Measurements from ENCODE around the gene GATAD2A. TPM values are rescaled to one million over a fixed set of nuclear protein-coding genes. Genes with fewer than 3 reads are reported as not detected.
"Not testable (repeated sequence)": the region's sequence is repeated elsewhere in the genome, so short reads cannot be mapped to it uniquely, and the experiment has no call there.

GATAD2A gene
- polyA plus RNA-seq, 4 donors: 25.9 to 49.1 (median 33.0) TPM

DNA sequence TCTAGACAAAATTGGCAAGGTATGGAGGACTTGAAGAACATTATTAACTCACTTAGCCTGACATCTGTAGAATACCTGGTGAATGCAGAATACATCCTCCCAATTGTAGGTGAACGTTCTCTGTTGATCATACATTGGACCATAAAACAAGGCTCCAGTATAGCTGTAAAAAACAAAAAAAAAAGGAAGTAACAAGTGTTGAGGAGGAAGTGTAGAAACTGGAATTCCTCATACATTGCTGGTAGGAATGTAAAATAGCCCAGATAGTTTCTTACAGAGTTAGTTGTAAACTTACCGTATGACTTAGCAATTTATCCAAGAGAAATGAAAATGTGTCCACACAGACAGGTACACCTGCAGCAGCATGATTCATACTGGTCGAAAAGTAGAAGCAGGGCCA is 65.1 kb downstream of the GATAD2A start:
- H3K27ac ChIP-seq (ENCODE audit: low read depth in 1 of 3, low read length in 2 of 3): no peak overlapping the region
- no peaks in the 10 kb centered on the region for H3K4me1 ChIP-seq (ENCODE audit: control insufficient read depth in 3 of 3, insufficient read depth in 2 of 3, low read depth in 1 of 3, low read length in 2 of 3)
- peaks cover 1 to 37% of the 10 kb centered on the region in 2 donors for H3K9me3 ChIP-seq (ENCODE audit: control insufficient read depth in 2 of 2, insufficient read depth in 1 of 2, low read depth in 1 of 2, low read length in 1 of 2)
- no peak overlapping the region for H3K4me3 ChIP-seq (ENCODE audit: low read depth in 1 of 3, low read length in 3 of 3)
- FAIRE-seq (no peak), DNase-seq (no peak)
- WGBS, 3 donors: 88 to 89% (median 89%) methylated on average over 3 of the region's 3 CpGs
- H3K36me3 ChIP-seq (ENCODE audit: control insufficient read depth in 3 of 3, insufficient read depth in 2 of 3, low read depth in 1 of 3, low read length in 3 of 3): peaks cover 0 to 50% (median 23%) of the 10 kb centered on the region in 3 donors
- H3K27me3 ChIP-seq (ENCODE audit: control insufficient read depth in 3 of 3, insufficient read depth in 3 of 3, low read length in 3 of 3): no peaks in the 10 kb centered on the region

DNA sequence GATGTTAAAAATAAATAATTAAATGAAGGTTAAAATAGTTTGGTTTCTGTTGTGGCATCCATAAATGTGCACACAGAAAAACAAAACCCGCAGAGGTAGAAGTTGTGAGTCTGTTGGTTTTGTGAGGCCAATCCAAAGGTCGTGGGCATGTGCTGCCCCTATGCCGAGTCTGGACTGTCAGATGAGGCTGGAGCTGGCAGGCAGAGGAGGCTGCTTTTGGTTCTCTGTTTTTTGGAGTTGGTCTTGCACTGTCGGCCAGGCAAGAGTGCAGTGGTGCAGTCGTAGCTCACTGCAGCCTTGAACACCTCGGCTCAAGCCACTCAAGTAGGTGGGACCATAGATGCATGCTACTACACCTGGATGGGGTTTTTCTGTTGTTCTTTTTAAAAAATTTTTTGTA is 66.2 kb downstream of the GATAD2A start:
- no peak for DNase-seq
- Histone ChIP-seq H3K27me3 (ENCODE audit: control insufficient read depth in 3 of 3, insufficient read depth in 3 of 3, low read length in 3 of 3) (no peaks in the 10 kb centered on the region), H3K4me1 (ENCODE audit: control insufficient read depth in 3 of 3, insufficient read depth in 2 of 3, low read depth in 1 of 3, low read length in 2 of 3) (no peaks in the 10 kb centered on the region), H3K4me3 (ENCODE audit: low read depth in 1 of 3, low read length in 3 of 3) (no peak overlapping the region), H3K27ac (ENCODE audit: low read depth in 1 of 3, low read length in 2 of 3) (no peak overlapping the region), H3K9me3 (ENCODE audit: control insufficient read depth in 2 of 2, insufficient read depth in 1 of 2, low read depth in 1 of 2, low read length in 1 of 2) (peaks cover 1 to 31% of the 10 kb centered on the region in 2 donors), H3K36me3 (ENCODE audit: control insufficient read depth in 3 of 3, insufficient read depth in 2 of 3, low read depth in 1 of 3, low read length in 3 of 3) (peaks cover 0 to 49% (median 12%) of the 10 kb centered on the region in 3 donors)
- WGBS, 3 donors: 81 to 85% (median 83%) methylated on average over 6 of the region's 6 CpGs
- no peak for FAIRE-seq

DNA sequence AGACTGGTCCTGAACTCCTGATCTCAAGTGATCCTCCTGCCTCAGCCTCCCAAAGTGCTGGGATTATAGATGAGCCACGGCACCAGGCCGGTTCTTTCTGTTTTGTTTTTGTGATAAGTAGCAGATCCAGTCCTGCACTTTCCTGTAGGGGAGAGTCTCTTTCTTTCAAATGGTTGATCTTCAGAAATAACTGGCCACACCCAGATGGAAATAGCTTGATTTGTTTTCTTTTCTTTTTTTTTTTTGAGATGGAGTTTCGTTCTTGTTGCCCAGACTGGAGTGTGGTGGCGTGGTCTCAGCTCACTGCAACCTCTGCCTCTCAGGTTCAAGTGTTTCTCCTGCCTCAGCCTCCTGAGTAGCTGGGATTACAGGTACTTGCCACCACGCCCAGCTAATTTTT is 66.6 kb downstream of the GATAD2A start:
- WGBS, 3 donors: 75 to 84% (median 81%) methylated on average over 5 of the region's 5 CpGs
- not testable (repeated sequence) for H3K4me1 ChIP-seq (ENCODE audit: control insufficient read depth in 3 of 3, insufficient read depth in 2 of 3, low read depth in 1 of 3, low read length in 2 of 3); H3K27ac ChIP-seq (ENCODE audit: low read depth in 1 of 3, low read length in 2 of 3); H3K4me3 ChIP-seq (ENCODE audit: low read depth in 1 of 3, low read length in 3 of 3); H3K27me3 ChIP-seq (ENCODE audit: control insufficient read depth in 3 of 3, insufficient read depth in 3 of 3, low read length in 3 of 3); DNase-seq; FAIRE-seq
- peaks cover 0 to 49% (median 10%) of the 10 kb centered on the region in 3 donors for H3K36me3 ChIP-seq (ENCODE audit: control insufficient read depth in 3 of 3, insufficient read depth in 2 of 3, low read depth in 1 of 3, low read length in 3 of 3)
- peaks cover 1 to 27% of the 10 kb centered on the region in 2 donors for H3K9me3 ChIP-seq (ENCODE audit: control insufficient read depth in 2 of 2, insufficient read depth in 1 of 2, low read depth in 1 of 2, low read length in 1 of 2)

DNA sequence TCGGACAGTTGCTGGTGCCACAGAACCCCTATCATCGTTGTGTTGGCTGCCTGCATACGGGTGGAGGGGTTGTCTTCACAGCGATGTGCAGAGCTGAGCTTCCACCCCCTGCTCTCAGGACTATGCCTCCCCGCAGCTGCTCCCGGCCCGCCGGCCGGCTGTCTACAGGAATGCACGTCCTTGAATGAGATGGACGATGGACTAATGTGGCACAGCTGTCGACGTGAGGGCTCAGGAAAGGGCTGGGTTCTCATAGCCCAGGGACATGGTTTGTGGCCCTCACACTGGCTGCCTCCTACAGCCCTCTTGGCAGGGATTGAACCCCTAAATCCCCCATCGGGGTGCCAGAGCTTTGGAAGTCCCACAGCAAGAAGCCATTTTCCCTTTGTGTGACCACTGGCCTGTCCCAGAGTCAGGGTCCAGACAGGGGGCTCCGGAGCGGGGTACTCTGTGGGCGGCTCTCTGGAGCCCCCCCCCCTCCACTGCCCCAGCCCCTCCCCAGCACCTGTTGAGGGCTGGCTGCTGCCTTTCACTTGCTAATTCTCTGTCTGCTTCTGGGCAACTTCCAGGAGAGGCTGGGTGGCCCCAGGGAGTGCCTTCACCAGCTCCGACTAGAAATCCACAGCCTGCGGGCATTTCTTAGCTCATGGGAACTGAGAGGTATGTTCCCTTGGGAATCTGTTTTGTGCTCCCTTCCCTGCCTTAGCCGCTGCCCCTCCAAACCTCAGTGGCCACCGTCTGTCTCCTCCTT is 69.7 kb downstream of the GATAD2A start:
- Histone ChIP-seq H3K4me3 (ENCODE audit: low read depth in 1 of 3, low read length in 3 of 3) (no peak overlapping the region), H3K27ac (ENCODE audit: low read depth in 1 of 3, low read length in 2 of 3) (peak overlapping the region in 1 of 3 donors; percentile 2), H3K9me3 (ENCODE audit: control insufficient read depth in 2 of 2, insufficient read depth in 1 of 2, low read depth in 1 of 2, low read length in 1 of 2) (no peaks in the 10 kb centered on the region), H3K4me1 (ENCODE audit: control insufficient read depth in 3 of 3, insufficient read depth in 2 of 3, low read depth in 1 of 3, low read length in 2 of 3) (no peaks in the 10 kb centered on the region), H3K27me3 (ENCODE audit: control insufficient read depth in 3 of 3, insufficient read depth in 3 of 3, low read length in 3 of 3) (no peaks in the 10 kb centered on the region), H3K36me3 (ENCODE audit: control insufficient read depth in 3 of 3, insufficient read depth in 2 of 3, low read depth in 1 of 3, low read length in 3 of 3) (peaks cover 0 to 60% (median 4%) of the 10 kb centered on the region in 3 donors)
- no peak for FAIRE-seq
- WGBS, 3 donors: 74 to 89% (median 84%) methylated on average over 21 of the region's 21 CpGs
- no peak for DNase-seq

DNA sequence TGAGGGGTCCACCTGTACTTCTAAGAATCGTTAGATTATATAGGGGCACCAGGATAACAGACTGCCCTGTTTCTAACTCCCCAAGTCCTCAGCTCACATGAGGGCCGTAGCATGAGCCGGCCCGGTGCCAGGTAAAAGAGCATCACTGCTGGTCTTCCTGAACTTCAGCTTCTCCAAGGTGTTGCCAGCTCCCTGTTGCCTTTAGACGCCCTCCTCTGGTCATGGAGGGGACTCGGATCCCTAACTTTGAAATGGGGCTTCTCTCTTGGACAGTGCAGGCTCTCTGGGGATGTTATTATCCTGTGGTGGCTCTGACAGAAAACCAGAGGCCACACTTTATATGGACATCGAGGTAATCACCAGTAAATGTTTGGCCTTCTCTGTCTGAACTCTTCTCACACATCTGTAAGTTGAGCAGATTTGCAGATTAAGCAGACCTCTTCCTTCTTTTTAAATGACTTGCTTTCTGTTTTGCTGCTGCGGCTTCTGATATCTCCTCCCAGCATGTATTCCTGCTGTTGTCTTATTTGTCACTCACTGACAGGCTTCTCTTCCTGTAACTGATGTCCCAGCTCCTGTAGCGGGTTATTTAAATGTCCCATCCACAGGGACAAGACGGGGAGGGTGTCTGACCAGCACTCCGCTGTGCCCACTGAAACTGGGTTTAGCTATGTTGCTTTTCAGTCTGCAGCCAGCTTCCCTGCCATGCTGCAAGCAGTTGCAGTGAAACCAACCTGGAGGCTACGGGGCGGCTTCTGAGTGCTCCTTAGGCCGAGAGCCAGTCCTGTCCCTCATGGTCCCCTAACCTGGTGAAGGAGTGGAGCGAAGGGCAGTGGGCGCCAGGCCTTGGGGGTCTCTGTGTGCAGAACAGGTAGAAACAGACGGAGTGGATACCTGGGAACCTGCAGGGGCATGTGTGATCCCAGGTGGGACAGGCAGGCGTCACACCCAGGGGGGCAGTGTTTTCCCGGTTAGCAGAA is 70.7 kb downstream of the GATAD2A start:
- peak in 1 of 2 donors; percentile 22 for DNase-seq
- FAIRE-seq: no peak
- Histone ChIP-seq H3K36me3 (ENCODE audit: control insufficient read depth in 3 of 3, insufficient read depth in 2 of 3, low read depth in 1 of 3, low read length in 3 of 3) (peaks cover 0 to 70% (median 4%) of the 10 kb centered on the region in 3 donors), H3K4me1 (ENCODE audit: control insufficient read depth in 3 of 3, insufficient read depth in 2 of 3, low read depth in 1 of 3, low read length in 2 of 3) (no peaks in the 10 kb centered on the region), H3K27me3 (ENCODE audit: control insufficient read depth in 3 of 3, insufficient read depth in 3 of 3, low read length in 3 of 3) (no peaks in the 10 kb centered on the region), H3K4me3 (ENCODE audit: low read depth in 1 of 3, low read length in 3 of 3) (no peak overlapping the region), H3K9me3 (ENCODE audit: control insufficient read depth in 2 of 2, insufficient read depth in 1 of 2, low read depth in 1 of 2, low read length in 1 of 2) (no peaks in the 10 kb centered on the region), H3K27ac (ENCODE audit: low read depth in 1 of 3, low read length in 2 of 3) (peak overlapping the region in 1 of 3 donors; percentile 32)
- whole genome bisulfite sequencing, 3 donors: 78 to 84% (median 81%) methylated on average over 19 of the region's 19 CpGs

DNA sequence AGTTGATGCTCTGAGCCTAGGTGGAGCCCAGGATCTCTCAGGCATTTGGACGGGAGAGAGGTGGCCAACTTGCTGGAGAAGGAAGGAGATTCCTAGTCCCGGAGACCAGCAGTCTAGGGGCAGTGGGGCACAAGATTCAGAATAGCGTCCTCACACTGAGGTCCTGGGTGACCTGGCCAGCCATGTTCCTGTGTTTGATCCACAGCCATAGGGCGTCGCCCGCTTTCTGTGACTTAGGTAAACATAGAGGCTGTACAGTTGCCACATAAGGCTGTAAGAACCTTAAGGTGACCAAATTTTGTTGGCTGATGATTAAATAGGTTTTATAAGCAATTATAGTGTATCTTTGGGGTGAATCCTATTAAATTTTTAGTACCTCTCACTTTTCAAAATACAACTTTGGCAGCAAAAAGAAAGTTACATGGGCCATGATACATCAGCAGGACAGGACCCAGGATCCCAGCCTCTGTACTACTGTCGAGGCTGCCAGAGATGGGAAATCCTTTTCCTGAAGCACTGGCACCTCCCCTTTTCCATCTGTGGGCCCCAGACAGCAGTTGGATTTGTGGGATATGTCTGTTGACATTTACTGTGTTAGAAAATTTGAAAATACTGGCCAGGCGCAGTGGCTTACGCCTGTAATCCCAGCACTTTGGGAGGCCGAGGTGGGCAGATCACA is 72.4 kb downstream of the GATAD2A start:
- Histone ChIP-seq H3K27me3 (ENCODE audit: control insufficient read depth in 3 of 3, insufficient read depth in 3 of 3, low read length in 3 of 3) (no peaks in the 10 kb centered on the region), H3K4me3 (ENCODE audit: low read depth in 1 of 3, low read length in 3 of 3) (no peak overlapping the region), H3K27ac (ENCODE audit: low read depth in 1 of 3, low read length in 2 of 3) (no peak overlapping the region), H3K9me3 (ENCODE audit: control insufficient read depth in 2 of 2, insufficient read depth in 1 of 2, low read depth in 1 of 2, low read length in 1 of 2) (no peaks in the 10 kb centered on the region), H3K36me3 (ENCODE audit: control insufficient read depth in 3 of 3, insufficient read depth in 2 of 3, low read depth in 1 of 3, low read length in 3 of 3) (peaks cover 0 to 77% (median 4%) of the 10 kb centered on the region in 3 donors), H3K4me1 (ENCODE audit: control insufficient read depth in 3 of 3, insufficient read depth in 2 of 3, low read depth in 1 of 3, low read length in 2 of 3) (peaks cover 0 to 4% (median 0%) of the 10 kb centered on the region in 3 donors)
- WGBS, 3 donors: 74 to 84% (median 82%) methylated on average over 10 of the region's 10 CpGs
- DNase-seq (peak; percentile 31 to 43), FAIRE-seq (no peak)

DNA sequence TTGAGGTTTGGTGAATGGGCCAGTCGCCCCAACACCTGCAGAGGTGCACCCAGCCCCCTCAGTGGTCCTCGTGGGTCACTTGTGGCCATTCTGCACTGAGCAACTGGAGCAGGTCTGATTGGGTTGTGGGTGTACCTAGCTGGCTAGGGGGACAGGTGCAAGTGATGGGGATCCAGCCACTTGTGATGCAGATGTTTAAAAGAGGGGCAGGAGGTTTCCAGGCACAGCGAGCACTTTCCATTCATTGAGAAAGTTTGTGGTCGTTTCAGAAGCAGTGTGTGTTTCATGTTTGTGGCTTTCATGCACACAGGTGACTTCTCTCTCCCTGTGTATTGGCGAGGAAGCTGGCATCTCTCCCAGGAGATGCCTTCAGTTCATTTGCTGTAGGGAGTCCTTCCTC is 75.2 kb downstream of the GATAD2A start:
- 69 to 83% (median 73%) methylated on average over 5 of the region's 5 CpGs for WGBS, 3 donors
- H3K4me3 ChIP-seq (ENCODE audit: low read depth in 1 of 3, low read length in 3 of 3): no peak overlapping the region
- H3K36me3 ChIP-seq (ENCODE audit: control insufficient read depth in 3 of 3, insufficient read depth in 2 of 3, low read depth in 1 of 3, low read length in 3 of 3): peaks cover 0 to 73% (median 0%) of the 10 kb centered on the region in 3 donors
- DNase-seq (no peak), FAIRE-seq (no peak)
- H3K27me3 ChIP-seq (ENCODE audit: control insufficient read depth in 3 of 3, insufficient read depth in 3 of 3, low read length in 3 of 3): no peaks in the 10 kb centered on the region
- H3K9me3 ChIP-seq (ENCODE audit: control insufficient read depth in 2 of 2, insufficient read depth in 1 of 2, low read depth in 1 of 2, low read length in 1 of 2): no peaks in the 10 kb centered on the region
- peaks cover 0 to 12% (median 0%) of the 10 kb centered on the region in 3 donors for H3K4me1 ChIP-seq (ENCODE audit: control insufficient read depth in 3 of 3, insufficient read depth in 2 of 3, low read depth in 1 of 3, low read length in 2 of 3)
- no peak overlapping the region for H3K27ac ChIP-seq (ENCODE audit: low read depth in 1 of 3, low read length in 2 of 3)
